DMS53 (cell line): ENCODE measurements around the gene IL6.
A peak's percentile ranks its signal among the peaks of the same experiment; 100 is the strongest.
"Not testable (repeated sequence)": the region's sequence is repeated elsewhere in the genome, so short reads cannot be mapped to it uniquely, and the experiment has no call there.

Experiments used
- DNase-seq: peaks from one replicate; lab custom pipeline; 2025; lab: John Stamatoyannopoulos, UW

IL6 gene

GRCh38 chr7:22726907-22727713 is at the start of gene IL6:
TSS of gene IL6 (plus strand) at chr7:22727200. CDS start at chr7:22727263, 63 bp downstream.
- DNase-seq, result peak; percentile 92

DNA sequence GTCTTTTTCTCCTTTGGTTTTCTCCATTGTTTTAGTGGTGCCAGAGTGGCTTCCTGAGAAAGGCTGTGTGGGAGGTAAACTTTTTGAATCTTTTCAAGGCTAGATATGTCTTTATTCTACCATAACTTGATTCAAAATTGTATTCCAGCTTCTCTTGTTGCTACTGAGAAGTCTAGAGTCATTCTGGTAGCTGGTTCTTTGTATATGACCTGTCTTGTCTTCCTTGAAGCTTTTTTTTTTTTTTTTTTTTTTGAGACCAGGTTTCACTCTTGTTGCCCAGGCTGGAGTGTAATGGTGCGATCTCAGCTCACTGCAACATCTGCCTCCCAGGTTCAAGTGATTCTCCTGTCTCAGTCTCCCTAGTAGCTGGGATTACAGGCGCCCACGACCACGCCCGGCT is 49.7 kb upstream of the IL6 start:
- DNase-seq, result not testable (repeated sequence)

DNA sequence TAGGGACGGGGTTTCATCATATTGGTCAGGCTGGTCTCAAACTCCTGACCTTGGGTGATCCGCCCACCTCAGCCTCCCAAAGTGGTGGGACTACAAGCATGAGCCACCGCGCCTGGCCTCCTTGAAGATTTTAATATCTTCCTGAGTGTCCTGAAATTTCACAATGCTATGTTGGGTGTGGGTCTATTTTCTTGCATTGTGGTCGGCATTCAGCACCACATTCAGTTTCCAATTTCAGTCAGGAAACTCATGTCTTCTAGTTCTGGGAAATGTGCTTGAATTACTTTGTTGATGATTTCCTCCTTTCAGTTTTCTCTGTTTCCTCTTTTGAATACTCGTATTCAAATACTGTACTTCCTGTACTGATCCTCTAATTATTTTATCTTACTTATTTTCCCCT is 49.3 kb upstream of the IL6 start:
- DNase-seq, result no peak

DNA sequence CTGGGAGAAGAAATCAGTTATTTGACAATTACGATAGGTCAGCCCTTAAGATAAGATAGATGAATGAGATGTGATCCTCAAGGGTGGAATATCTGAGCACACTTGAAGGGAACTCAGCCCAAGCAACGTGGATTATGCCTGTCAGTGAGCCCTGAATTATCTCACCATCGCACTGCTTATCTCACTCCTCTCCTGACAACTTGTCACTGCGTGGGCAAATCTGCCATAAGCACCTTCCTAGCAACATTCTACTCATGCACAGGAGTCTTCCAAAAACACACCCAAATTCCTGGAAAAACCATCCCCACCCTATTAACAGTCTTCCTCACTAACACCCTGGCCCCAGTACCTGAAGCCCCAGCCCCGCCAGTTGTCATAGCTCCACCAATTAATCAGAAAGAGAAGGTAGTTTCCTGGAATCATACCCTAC is 46.5 kb upstream of the IL6 start:
- DNase-seq, result peak; percentile 49

DNA sequence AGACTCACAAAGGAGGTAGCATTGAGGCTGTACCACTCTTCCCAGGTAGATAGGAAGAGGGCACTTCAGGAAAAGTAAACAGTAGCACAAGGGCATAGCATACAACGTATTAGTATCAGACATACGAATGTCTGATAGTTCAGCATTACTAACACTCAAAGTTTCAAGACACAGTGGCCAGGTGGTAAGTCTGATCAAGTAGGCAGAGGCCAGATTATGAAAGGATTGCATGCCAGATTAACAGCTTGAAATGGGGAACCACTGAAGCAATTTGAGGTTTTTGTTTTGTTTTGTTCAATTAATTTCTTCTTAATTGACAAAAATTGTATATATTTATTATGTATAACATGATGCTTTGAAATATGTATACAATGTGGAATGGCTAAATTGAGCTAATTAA is 45.7 kb upstream of the IL6 start:
- DNase-seq, result peak; percentile 93

DNA sequence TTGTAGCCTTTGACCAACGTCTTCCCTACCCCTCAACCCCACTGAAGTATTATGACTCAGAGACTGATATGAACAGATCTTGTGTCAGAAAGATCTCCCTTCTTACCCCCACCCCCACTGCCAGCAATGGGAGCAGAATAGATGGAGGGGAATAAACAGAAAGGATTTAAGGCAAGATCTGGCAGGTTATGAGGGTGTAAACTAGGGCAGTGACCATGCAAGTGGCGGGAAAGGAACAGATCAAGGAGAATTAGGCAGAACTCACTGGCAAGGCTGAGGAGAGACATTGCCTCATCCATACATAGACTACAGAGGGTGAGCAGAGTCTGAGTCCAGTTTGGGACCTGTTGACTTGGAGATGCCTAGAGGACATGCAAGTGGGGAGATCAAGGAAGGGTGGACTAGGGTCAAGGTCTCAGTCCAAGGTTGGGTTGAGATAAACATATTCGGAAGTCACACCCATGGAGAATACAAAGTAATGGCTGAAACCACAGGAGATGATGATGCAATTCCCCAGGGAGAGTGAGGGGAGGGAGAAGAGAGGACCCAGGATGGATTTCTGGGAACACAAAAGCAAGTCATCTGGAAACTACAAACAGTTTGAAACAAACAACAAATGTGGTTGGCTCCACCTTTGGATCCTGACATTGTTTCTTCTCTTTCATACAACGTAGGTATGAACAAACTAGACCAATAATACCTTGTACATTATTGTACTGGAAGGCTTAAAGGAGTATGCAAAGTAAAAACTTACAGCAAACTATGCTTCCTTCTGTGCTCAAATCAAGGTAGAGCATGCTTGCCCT is 44.9 kb upstream of the IL6 start:
- peak; percentile 36 for DNase-seq

DNA sequence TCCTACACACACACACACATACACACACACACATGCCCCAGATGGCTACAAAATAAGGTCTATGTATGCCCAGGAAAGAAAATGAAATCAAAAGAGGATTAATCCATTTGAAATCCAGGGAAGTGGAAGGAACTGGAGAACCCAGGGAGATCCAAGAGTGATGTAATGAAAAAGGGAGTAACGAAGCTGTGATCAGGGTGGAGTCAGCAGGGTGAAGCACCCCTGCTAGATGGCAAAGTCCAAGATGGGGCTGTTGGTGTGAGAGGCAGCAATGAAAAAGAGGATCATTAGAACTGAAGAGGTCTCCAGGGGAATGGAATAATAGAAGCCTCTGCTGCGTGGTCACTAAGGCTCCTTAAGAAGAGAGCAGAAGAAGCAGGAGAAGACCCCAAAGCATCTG is 43.6 kb upstream of the IL6 start:
- no peak for DNase-seq

GRCh38 chr7:22686620-22687019 is 40.4 kb upstream of the IL6 start:
- no peak for DNase-seq

GRCh38 chr7:22688084-22688483 is 38.9 kb upstream of the IL6 start:
- no peak for DNase-seq

DNA sequence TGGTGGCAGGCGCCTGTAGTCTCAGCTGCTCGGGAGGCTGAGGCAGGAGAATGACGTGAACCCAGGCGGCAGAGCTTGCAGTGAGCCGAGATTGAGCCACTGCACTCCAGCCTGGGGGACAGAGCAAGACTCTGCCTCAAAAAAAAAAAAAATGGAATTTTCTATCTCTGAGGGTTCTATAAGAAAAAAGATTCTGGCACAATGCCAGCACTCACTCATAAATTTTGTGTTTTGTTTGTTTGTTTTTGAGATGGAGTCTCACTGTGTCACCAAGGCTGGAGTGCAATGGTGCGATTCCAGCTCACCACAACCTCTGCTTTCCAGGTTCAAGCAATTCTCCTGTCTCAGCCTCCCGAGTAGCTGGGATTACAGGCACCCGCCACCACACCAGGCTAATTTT is 38.1 kb upstream of the IL6 start:
- peak; percentile 19 for DNase-seq

DNA sequence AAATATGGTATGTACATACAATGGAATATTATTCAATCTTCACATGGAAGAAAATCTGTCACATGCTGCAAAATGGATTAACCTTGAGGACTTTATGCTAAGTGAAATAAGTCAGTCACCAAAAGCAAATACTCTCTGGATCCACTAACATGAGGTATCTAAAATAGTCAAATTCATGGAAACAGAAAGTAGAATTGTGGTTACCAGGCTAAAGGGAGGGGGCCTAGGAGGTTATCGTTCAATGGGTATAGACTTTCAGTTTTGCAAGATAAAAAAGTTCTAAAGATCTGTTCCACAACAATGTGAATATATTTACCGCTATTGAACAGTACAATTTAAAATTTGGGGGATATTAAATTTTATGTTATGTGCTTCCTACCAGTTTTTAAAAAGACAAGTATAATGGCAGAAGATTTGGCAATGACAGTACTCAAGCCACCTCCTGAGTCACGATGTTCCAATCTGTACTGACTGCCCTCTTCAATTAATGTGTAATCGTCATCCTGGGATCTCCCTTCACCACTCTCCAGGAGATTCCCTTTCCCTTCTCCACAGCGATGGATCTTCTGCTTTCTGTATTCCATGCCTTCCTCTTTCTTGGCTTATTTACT is 32.3 kb upstream of the IL6 start:
- DNase-seq, result no peak

GRCh38 chr7:22695476-22696132 is 31.4 kb upstream of the IL6 start:
- DNase-seq, result no peak

DNA sequence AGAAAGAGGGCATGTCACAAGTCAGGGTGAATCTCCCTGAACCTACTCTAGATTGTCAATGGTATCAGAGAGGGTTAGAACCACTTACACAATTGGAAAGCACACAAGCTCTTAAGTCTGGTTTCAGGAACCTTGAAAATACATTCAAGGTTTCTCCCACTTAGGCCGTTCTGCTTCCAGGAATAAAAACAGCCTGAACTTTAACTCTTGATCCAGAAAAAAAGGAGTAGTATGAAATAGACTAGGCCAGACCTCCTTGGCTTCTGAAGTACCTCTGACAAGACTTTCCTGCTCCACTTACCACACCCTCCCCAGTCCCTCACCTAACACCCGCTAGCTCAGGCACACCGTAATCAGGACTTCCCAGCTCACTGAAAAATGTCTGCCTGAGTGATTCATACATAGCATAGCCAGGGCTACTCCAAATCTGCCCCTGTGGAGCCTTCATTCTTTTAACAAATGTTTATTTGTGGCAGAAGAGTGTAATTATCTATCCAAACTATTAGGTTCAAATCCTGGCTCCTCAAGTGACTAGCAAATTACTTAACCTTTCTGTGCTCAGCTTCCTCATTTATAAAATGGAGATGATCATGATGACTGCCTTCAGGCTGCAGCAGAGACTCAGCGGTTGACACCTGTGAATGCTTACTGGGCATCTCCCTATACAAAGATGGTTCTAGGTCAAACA is 30.3 kb upstream of the IL6 start:
- DNase-seq, result peak; percentile 29

DNA sequence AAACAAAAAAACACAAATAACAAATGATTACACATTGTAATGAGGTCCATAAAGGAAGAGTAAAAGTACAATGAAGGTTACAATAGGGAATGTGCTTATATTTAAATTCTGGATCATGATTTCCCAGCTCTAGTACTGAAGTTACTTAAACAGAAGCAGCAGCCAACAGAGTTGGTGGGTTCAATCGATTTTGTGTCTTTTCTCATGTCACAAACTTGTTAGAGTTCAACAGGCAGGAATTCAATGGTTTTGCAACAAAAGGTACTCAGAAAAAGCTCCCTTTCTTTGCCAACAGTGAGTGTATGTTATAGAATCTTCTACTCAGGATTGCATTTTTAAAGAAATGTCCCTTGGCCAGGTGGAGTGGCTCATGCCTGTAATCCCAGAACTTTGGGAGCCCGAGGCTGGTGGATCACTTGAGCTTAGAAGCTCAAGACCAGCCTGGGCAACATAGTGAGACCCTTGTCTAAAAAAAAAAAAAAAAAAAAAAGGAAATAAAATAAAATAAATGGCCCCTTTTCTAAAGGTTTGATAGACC is 29.6 kb upstream of the IL6 start:
- no peak for DNase-seq

GRCh38 chr7:22697876-22698606 is 29.0 kb upstream of the IL6 start:
- DNase-seq, result no peak

GRCh38 chr7:22698767-22699166 is 28.2 kb upstream of the IL6 start:
- DNase-seq, result no peak

- no peak for DNase-seq
Measured at GRCh38 chr7:22700559-22701002, 26.4 kb upstream of the IL6 start.

DNA sequence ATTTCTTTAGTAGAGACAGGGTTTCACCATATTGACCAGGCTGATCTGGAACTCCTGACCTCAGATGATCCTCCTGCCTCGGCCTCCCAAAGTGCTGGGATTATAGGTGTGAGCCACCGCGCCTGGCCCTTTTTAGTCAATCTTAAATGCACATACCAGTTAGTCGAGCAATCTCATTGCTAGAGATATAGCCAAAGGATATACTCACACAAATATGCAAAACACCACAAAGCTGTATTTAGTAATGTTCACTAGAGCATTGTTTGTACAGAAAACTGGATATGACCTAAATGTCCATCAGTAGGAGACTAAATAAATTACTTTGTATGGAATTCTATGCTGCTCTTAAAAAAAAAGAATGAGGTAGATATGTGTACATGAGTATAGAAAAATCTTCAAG is 24.5 kb upstream of the IL6 start:
- DNase-seq, result no peak

- not testable (repeated sequence) for DNase-seq
Measured at GRCh38 chr7:22703107-22703855, 23.7 kb upstream of the IL6 start.
